Testis (tissue), 5 donors: Measurements from ENCODE around the gene ZNF814. TPM values are rescaled to one million over a fixed set of nuclear protein-coding genes. Genes with fewer than 3 reads are reported as not detected.
"Not testable (repeated sequence)": the region's sequence is repeated elsewhere in the genome, so short reads cannot be mapped to it uniquely, and the experiment has no call there.

Source experiments
- DNase-seq: peaks from one replicate; pipeline ENCODE4 v3.0.0-alpha.2; 2019
- H3K27ac ChIP-seq, 2 donors: fragments of 200-600 bp; sonication (generic); one replicate each; pipeline ENCODE4 v1.5.1; 2019
- H3K27me3 ChIP-seq: fragments of 200-600 bp; sonication (generic); one replicate; pipeline ENCODE4 v1.5.1; 2019
- H3K36me3 ChIP-seq: fragments of 200-600 bp; sonication (generic); one replicate; pipeline ENCODE4 v1.5.1; 2017; ENCODE audit warnings: low read depth; ENCODE audit errors: missing control alignments
- H3K4me1 ChIP-seq: fragments of 200-600 bp; sonication (generic); one replicate; pipeline ENCODE4 v1.5.1; 2019
- H3K4me3 ChIP-seq, 2 donors: fragments of 200-600 bp; sonication (generic); one replicate each; pipeline ENCODE4 v1.5.1; 2017 to 2019
- H3K9me3 ChIP-seq: fragments of 200-600 bp; sonication (generic); one replicate; pipeline ENCODE4 v1.5.1; 2017
- POLR2A ChIP-seq: fragments of 450-650 bp; IDR thresholded peaks from one replicate; pipeline ENCODE4 v1.6.1; 2017; ENCODE audit warnings: antibody characterized with exemption, mild to moderate bottlenecking, moderate library complexity
- WGBS, 2 donors: methylation state at CpG; one replicate each; pipeline ENCODE4 v1.1.5; 2018; 5-methylcytosine and 5-hydroxymethylcytosine counted together
- intact Hi-C: fragments of 100-400 bp; cut with DNase I; formaldehyde crosslinking; loops from one replicate; pipeline ENCODE4 v1.15.1; 2023; ENCODE audit warnings: low total_unique reads
- long read RNA-seq, 2 donors: transcript quantifications; one replicate each; lab custom pipeline, GENCODE V29; 2026
- polyA plus RNA-seq: library from polyadenylated mRNA; stranded (reverse); fragments of 350-450 nt; fragmentation: Illumina TruSeq; extraction: RNeasy Lipid Tissue Mini Kit (QIAGEN cat#74804); gene quantifications from one replicate; pipeline ENCODE4 v1.2.3, GENCODE V29; 2014; ENCODE audit warnings: low read depth, low replicate concordance; ENCODE audit not compliant: insufficient read depth
- total RNA-seq, 2 donors: library from RNA; depleted of rRNA; stranded (reverse); fragments of >200 nt; gene quantifications; one replicate each; pipeline ENCODE4 v1.2.3, GENCODE V29; 2016
- TF ChIP-seq, protein P1 (sequence below), 3 experiments: fragments of 450-650 bp in 2 of 3; fragments of 200-600 bp in 1 of 3; sonication (generic) in 1 of 3; IDR thresholded peaks; one replicate each; pipeline ENCODE4 v1.5.1; 2016 to 2019; ENCODE audit warnings: antibody characterized with exemption in 3 of 3, mild to moderate bottlenecking in 2 of 3, moderate library complexity in 1 of 3

The ZNF814 gene
- total RNA-seq, result 10 to 100 TPM; 38.4 to 54.8 TPM
- polyA plus RNA-seq, result 21.8 TPM
- long read RNA-seq, donor 1, transcript ZNF814-202 (1 exons, 2,277 nt), result major isoform, 14 of 42 reads
- long read RNA-seq, donor 1, transcript ZNF814-207 (1 exons, 2,496 nt), result minor isoform, 9 of 42 reads
- long read RNA-seq, donor 1, partial matches to known transcripts, result 10 of 42 reads
- long read RNA-seq, donor 1, other reads (novel, unspliced or antisense), result 5 of 42 reads
- long read RNA-seq, donor 2, transcript ZNF814-202 (1 exons, 2,277 nt), result major isoform, 9 of 12 reads
- long read RNA-seq, donor 2, partial matches to known transcripts, result 0 of 12 reads
- long read RNA-seq, donor 2, other reads (novel, unspliced or antisense), result 0 of 12 reads

DNA sequence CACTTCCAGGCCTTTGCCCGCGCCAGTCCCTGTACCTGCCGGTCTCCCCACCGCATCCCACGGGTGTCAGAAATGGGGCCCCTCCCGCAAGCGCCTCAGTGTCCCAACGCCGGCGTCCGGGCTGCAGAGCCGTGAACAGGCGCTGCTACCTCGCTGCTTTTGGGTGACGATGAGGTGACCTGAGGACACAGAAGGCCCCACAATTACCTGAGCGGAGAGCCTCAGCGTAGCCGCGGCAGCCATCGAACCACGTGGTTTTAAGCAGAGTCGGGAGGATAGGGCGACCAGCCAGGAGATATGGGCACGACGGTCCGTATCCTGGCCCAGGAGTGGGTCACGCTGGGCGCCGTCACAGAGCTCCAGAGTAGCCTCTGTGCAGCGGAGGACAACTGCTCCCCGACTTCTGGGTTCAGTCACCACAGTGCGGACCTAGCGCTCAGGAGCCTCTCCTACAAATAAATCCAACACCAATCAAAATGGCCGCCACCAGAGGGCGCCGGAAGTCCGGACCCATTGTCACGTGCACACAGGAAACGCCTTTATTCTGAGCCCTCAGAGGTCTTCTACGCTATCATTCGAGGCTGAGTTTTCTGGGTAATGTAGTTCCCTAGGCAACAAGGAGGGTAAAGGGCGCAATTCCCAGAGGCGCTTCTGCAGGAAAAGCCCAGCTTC, at the start of gene ZNF814:
TSS of gene ZNF814 (minus strand) at position 478 of the 672 bp plus-strand sequence. CDS start at position 243, 235 bp downstream.
- intact Hi-C loops, result no loop called here
- no peaks in the 10 kb centered on the region for H3K36me3 ChIP-seq
- peaks cover 2% of the 10 kb centered on the region for H3K4me1 ChIP-seq

GRCh38 chr19:57935731-57936130, 46.9 kb upstream of the ZNF814 start:
- H3K36me3 ChIP-seq, result no peaks in the 10 kb centered on the region
- H3K9me3 ChIP-seq, result no peaks in the 10 kb centered on the region
- no peak for DNase-seq
- intact Hi-C loops, result no loop called here
- H3K4me3 ChIP-seq, result peak overlapping the region; percentile 71 to 88
- TF ChIP-seq, protein P1, sequence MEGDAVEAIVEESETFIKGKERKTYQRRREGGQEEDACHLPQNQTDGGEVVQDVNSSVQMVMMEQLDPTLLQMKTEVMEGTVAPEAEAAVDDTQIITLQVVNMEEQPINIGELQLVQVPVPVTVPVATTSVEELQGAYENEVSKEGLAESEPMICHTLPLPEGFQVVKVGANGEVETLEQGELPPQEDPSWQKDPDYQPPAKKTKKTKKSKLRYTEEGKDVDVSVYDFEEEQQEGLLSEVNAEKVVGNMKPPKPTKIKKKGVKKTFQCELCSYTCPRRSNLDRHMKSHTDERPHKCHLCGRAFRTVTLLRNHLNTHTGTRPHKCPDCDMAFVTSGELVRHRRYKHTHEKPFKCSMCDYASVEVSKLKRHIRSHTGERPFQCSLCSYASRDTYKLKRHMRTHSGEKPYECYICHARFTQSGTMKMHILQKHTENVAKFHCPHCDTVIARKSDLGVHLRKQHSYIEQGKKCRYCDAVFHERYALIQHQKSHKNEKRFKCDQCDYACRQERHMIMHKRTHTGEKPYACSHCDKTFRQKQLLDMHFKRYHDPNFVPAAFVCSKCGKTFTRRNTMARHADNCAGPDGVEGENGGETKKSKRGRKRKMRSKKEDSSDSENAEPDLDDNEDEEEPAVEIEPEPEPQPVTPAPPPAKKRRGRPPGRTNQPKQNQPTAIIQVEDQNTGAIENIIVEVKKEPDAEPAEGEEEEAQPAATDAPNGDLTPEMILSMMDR (IDR thresholded peaks at IDR 0.05), result no peak
- no peak for TF ChIP-seq POLR2A
- no peak overlapping the region for H3K27ac ChIP-seq
- 63 to 64% methylated on average over 12 of the region's 12 CpGs for WGBS, 2 donors
- no peaks in the 10 kb centered on the region for H3K4me1 ChIP-seq
- H3K27me3 ChIP-seq, result no peaks in the 10 kb centered on the region

More for the DNA sequence above, at the start of gene ZNF814:
- Histone ChIP-seq H3K9me3 (no peaks in the 10 kb centered on the region), H3K27me3 (no peaks in the 10 kb centered on the region), H3K27ac (peak within 1 kb of the TSS; percentile 62 to 77), H3K4me3 (peak within 1 kb of the TSS; percentile 70 to 91)
- WGBS, 2 donors, result 4 to 5% methylated on average over 17 to 38 of the region's 43 CpGs
- DNase-seq, result peak; percentile 94
- TF ChIP-seq, protein P1 (IDR thresholded peaks at IDR 0.05), result peak; percentile 41 to 52 (median 43)
- no peak for TF ChIP-seq POLR2A

DNA sequence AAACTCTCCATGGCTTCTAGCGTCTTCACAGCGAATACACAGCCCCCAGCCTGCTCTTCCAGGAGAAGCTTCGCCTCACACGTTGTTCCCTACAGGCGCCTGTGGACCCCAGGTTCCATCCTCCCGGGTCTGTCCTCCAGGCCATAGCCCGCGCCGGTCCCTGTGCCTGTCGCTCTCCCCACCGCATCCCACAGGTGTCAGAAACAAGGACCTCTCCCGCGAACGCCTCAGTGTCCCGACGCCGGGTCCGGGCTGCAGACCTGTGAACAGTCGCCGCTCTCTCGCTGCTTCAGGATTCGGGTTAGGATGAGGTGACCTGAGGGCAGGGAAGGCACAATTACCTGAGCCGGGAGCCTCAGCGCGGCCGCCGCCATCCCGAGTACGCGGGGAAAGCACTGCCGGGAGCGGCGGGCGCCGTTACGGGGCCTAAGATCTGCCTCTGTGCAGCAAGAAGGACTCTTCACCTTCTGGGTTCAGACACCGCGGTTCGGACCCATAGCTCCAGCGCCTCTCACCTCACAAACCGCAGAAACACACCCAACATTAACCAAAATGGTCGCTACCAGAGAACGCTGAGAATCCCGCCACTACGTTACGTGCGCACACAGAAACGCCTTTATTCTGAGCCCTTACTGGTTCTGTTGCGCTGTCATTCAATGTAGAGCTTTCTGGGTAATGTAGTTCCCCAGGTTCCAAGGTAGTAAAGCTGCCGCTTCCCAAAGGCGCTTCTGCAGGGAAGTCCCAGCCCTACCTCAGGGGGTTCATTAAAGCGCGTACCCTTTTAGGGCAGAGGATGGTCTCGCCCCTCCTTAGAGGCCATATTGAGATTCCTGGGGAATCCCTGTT, 46.2 kb upstream of the ZNF814 start, which contains the start of gene ZNF418:
TSS of gene ZNF418 (minus strand) at position 583 of the 846 bp plus-strand sequence. CDS start 1,580 bp downstream, outside the sequence.
- intact Hi-C loops, result no loop called here
- Histone ChIP-seq H3K4me3 (peak within 1 kb of the TSS; percentile 71 to 88), H3K4me1 (no peaks in the 10 kb centered on the region), H3K9me3 (no peaks in the 10 kb centered on the region), H3K36me3 (no peaks in the 10 kb centered on the region), H3K27me3 (no peaks in the 10 kb centered on the region), H3K27ac (peak within 1 kb of the TSS; percentile 80 to 81)
- DNase-seq, result peak; percentile 91
- 3 to 4% methylated on average over 40 to 45 of the region's 54 CpGs for WGBS, 2 donors
- TF ChIP-seq POLR2A, result no peak
- TF ChIP-seq, protein P1 (IDR thresholded peaks at IDR 0.05), result no peak

DNA sequence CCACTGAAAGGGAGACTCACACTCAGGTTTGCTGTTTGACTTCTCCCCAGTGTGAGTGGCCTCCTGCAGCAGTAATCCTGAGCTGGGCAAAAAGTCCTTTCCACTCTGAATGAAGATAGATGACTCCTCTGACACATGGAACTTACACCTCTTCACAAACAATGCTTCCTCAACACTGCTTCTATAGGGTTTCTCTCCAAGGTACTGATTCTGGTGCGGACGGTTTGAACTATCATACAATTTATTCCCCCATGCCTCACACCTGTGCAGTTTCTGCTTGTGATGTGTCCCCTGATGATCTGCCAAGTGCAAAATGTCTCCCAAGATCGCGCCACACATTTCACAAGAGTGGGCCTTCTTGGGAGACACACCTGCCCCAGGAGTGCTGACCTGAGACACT, 38.8 kb upstream of the ZNF814 start:
- Histone ChIP-seq H3K27ac (no peak overlapping the region), H3K9me3 (no peaks in the 10 kb centered on the region), H3K4me1 (no peaks in the 10 kb centered on the region), H3K27me3 (no peaks in the 10 kb centered on the region), H3K4me3 (no peak overlapping the region), H3K36me3 (no peaks in the 10 kb centered on the region)
- intact Hi-C loops, result no loop called here
- WGBS, 2 donors, result 98 to 100% methylated on average over 4 of the region's 4 CpGs
- TF ChIP-seq POLR2A, result no peak
- TF ChIP-seq, protein P1 (IDR thresholded peaks at IDR 0.05), result no peak
- no peak for DNase-seq

DNA sequence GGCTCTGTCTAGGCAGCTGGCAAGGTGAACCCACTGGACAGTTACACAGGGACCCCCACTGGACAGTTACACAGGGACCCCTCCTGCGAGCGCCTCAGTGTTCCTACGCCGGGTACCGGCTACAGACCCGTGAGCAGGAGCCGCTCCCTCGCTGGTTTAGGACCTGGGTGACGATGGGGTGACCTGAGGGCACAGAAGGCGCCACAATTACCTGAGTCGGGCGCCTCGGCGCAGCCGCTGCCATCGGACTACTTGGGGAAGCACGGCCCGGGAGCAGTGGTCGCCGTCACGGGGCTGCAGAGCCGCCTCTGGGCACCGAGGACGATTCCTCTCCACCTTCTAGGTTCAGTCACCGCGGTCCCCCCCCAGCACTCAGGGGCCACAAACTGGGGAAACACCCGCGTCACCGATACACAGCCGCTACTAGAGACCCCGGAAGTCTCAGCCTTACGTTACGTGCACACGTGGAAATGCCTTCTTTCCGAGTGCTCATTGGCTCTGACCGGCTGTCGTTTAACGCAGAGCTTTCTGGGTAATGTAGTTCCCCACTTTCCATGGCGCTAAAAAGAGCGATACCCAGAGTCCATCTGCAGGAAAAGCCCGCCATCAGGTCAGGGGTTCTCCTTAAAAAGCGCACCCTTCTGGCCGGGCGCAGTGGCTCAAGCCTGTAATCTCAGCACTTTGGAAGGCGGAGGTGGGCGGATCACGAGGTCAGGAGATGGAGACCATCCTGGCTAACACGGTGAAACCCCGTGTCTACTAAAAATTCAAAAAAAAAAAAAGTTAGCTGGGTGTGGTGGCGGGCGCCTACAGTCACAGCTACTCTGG, 27.5 kb upstream of the ZNF814 start, which contains the start of gene ZNF417:
TSS of gene ZNF417 (minus strand) at position 425 of the 828 bp plus-strand sequence. CDS start at position 244, 181 bp downstream.
- H3K27me3 ChIP-seq, H3K36me3 ChIP-seq, H3K4me1 ChIP-seq, intact Hi-C loops, H3K9me3 ChIP-seq: not testable (repeated sequence)
- DNase-seq, result peak; percentile 96
- Histone ChIP-seq H3K4me3 (peak within 1 kb of the TSS; percentile 63 to 71), H3K27ac (peak within 1 kb of the TSS; percentile 43 to 55)
- WGBS, 2 donors, result 0 to 1% methylated on average over 18 to 51 of the region's 51 CpGs
